Ramos (cell line): ENCODE data around the gene PIP4K2A.
"Not testable (repeated sequence)": the region's sequence is repeated elsewhere in the genome, so short reads cannot be mapped to it uniquely, and the experiment has no call there.

Source experiments
- in situ Hi-C: fragments of 300-500 bp; cut with MboI; formaldehyde crosslinking; loops from one replicate; pipeline ENCODE4 v1.14.3; 2022; ENCODE audit warnings: low sequenced_read_pairs; ENCODE audit not compliant: unreplicated experiment

The PIP4K2A gene

DNA sequence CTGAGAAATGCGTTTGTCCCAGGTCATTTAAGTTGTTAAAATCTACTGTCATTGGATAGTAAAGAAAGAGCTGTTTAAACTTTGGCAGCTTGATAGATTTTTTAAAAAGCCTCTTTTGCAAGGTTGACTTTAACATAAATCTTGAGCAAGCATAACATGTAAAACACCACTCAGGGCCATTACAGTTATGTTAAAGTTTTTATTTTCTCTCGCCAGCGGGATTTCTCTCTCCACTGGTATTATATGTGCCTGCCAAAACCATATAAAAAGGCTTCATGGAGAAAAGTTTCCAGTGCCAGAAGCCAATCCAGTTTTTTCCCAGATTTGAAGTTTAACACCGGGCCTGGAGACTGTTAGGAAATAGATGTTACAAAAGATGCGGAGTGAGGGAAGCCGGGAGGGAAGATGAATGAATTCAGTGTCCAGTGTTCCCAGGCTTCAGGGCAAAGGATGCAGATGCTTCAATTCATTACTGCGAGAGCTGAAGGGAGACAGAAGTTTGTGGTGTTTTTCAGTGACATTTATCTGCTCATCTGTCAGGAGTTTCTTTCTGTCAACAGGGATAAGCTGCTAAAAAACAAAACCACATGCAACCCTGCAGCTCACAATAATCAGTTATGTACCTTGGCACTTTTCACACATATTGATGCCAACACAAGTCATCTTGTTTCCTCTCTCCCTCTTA is 213.6 kb downstream of the PIP4K2A start:
- in situ Hi-C loops = no loop called here

DNA sequence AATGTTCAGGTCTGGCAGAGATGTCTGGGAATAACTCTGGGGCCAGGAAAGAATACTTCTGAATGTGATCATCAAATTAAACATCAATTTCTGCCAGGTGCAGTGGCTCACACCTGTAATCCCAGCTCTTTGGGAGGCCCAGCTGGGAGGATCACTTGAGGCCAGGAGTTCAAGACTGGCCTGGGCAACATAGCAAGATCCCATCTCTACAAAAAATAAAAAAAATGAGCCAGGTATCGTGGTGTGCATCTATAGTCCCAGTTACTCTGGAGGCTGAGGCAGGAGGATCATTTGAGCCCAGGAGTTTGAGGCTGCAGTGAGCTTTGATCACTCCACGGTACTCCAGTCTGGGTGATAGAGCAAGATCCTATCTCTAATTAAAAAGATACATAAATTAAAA is 214.4 kb downstream of the PIP4K2A start:
- in situ Hi-C loops = not testable (repeated sequence)

DNA sequence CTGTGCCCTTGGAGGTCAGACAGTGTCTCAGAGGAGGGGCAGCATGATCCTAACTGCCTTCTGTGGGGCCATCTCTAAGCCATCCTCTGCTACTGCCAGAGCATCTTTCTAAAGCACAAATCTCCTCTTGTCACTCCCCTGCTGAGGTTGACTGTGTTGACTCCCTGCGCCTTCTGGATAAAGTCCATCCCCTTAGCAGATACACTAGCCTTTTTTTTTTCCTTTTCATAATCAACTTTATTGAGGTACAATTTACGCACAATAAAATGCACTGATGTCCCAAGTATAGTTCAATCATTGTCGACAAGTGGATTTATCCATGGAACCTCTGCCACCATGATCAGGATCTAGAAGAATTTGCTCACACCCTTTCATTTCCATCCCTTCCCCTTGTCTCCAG is 219.0 kb downstream of the PIP4K2A start:
- in situ Hi-C loops = no loop called here

DNA sequence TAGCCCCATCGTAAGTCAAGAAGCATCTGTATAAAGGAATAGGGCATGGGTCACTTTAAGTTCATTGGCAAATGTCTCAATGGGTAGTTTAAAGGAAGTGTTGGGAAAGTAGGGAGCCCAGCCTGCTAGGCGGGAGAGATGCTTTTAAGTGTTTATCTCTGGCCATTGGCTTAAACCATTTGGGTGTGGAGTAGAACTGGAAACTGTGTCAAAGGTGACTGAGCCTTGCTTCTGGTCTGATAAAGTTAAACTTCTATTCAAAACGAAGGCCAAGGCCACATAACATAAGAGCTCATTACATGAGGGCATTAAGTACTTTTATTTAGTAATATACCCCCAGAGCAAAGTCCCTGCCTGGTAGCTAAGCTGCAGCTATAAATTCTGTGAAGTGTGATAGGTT is 220.4 kb downstream of the PIP4K2A start:
- in situ Hi-C loops = no loop called here

DNA sequence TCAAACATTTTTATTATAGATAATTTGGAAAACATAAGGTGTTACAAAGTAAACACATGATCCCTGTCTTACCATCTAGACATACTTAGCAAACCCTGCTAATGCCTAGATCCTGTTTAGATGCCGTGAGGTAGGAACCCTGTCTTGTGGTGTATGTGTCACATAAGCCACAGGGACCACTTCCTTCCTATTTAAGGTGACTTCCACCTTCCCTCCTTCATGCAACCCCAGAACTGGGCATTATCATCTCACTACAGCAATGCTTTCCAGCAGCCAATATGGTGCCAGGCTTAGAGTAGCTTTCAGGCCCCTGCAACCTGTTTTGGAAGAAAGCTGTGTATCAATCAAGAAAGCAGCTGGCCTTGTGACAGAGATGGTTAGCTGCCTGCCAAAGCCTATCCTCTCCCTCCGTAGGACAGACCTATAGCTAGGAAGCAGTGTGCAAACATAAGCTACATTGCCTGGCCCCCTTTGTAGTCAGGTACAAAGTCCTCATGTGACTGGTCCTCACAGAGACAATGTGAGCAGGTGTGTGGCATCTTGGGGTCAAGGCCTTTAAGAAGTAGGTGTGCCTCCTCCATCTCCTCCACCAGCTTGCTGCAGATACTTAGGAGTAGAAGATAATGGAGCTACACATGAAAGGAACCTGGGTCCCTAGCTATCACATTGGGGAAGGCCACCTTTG is 222.3 kb downstream of the PIP4K2A start:
- in situ Hi-C loops = no loop called here

DNA sequence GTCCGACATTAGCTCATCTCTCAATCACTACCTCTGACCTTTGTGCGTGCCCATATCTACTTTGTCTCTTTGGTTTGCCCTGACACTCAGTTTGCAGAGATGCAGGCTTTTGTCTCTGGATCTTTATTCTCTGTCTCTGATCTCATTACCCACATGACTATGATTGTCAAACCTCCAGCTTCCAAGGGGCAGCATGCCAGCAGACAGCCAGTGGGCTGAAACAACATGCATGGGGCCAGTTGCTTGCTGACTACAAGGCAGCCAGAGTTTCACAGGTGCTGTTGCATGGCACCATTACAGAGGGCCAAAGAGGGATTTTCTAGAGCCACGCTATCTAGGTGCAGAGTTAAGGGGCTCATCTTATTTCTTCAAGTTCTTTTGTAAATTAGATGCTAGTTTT is 222.9 kb downstream of the PIP4K2A start:
- in situ Hi-C loops = no loop called here

DNA sequence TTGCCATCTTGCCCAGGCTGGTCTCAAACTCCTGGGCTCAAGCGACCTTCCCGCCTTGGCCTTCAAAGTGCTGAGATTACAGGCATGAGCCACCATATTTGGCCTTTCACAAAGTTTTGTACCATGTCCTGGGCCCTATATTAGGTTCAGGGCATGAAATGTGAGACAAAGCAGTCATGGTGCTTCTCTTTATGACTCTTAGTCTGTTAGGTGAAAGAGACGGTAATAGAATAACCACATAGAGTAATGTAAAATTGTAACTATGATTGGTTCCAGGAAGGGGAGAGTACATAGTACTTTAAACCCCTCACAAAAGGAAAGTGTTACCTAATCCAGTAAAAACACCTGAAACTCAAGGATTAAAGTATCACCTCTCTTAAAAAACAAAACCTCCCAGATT is 224.4 kb downstream of the PIP4K2A start:
- in situ Hi-C loops = no loop called here

DNA sequence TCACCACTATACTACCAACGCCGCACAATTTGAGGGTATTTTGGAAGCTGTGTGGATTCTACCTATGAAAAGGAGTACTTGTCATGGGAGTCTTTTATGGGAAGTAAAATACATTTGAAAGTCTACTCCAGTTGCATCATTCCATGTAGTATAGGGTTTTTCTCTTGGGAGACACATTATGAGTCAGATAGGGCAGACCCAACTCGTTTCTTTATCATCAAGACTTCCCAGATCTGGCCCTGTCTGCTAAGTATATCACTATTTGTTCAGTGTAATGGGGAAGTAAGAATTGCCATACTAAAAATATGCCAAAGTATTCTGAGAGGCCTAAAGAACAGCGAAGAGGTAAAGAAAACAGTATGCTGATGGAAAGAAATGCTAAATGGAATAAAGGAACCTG is 224.9 kb downstream of the PIP4K2A start:
- in situ Hi-C loops = no loop called here

DNA sequence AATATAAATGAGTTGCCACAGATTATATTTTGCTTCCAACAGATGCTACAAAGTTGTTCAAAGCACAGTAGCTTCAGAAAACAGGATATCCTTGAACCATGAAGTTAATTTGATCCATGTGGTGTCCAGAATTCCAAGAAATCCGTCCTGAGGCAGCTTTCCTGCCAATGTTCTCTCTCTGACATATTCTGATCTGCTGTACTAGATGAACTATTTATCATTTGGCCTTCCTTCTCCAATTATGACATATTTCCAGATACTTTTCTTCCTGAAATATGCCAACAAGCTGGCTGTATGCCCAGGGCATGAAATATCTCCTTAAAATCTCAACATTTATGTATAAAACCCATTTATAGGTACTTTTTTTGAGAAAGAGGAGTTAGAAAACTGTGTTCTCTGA is 227.9 kb downstream of the PIP4K2A start:
- in situ Hi-C loops = no loop called here
